Immature natural killer cell (primary cell): ENCODE data around the gene ITGA1. TPM values are rescaled to one million over a fixed set of nuclear protein-coding genes. Genes with fewer than 3 reads are reported as not detected.

Experiments
- DNase-seq, 3 donors: peaks; one replicate each; pipeline ENCODE4 v3.0.0; 2022; ENCODE audit warnings: mixed read lengths in 1 of 3
- H3K27ac Mint-ChIP-seq, 6 donors: one replicate each; pipeline ENCODE4 v1.8.0; 2020; ENCODE audit warnings: mixed read lengths in 6 of 6, mild to moderate bottlenecking in 5 of 6, inconsistent platforms in 4 of 6, moderate library complexity in 3 of 6
- H3K27me3 Mint-ChIP-seq, 3 donors: one replicate each; pipeline ENCODE4 v1.8.0; 2020 to 2021; ENCODE audit warnings: low read depth in 3 of 3, mild to moderate bottlenecking in 3 of 3, mixed read lengths in 3 of 3, moderate library complexity in 3 of 3, inconsistent platforms in 1 of 3
- H3K36me3 Mint-ChIP-seq, 3 donors: one replicate each; pipeline ENCODE4 v1.8.0; 2020; ENCODE audit warnings: mixed read lengths in 3 of 3, inconsistent platforms in 2 of 3, mild to moderate bottlenecking in 2 of 3
- H3K4me1 Mint-ChIP-seq, 2 donors: one replicate each; pipeline ENCODE4 v1.8.0; 2020; ENCODE audit warnings: inconsistent platforms in 2 of 2, mild to moderate bottlenecking in 2 of 2, mixed read lengths in 2 of 2, moderate library complexity in 1 of 2
- H3K4me3 Mint-ChIP-seq, 5 donors: one replicate each; pipeline ENCODE4 v1.8.0; 2020; ENCODE audit warnings: mild to moderate bottlenecking in 5 of 5, mixed read lengths in 5 of 5, inconsistent platforms in 3 of 5, moderate library complexity in 3 of 5
- H3K9me3 Mint-ChIP-seq, 6 donors: one replicate each; pipeline ENCODE4 v1.8.0; 2020; ENCODE audit warnings: mild to moderate bottlenecking in 6 of 6, mixed read lengths in 6 of 6, inconsistent platforms in 4 of 6, moderate library complexity in 3 of 6
- polyA plus RNA-seq, 3 donors: library from polyadenylated mRNA; unstranded; fragments of 300-500 nt; fragmentation: Illumina TruSeq; gene quantifications; one replicate each; pipeline ENCODE4 v1.2.3, GENCODE V29; 2021

ITGA1 gene
- polyA plus RNA-seq, 3 donors from 2014 or later = 7.3 TPM; not detected in 2

DNA sequence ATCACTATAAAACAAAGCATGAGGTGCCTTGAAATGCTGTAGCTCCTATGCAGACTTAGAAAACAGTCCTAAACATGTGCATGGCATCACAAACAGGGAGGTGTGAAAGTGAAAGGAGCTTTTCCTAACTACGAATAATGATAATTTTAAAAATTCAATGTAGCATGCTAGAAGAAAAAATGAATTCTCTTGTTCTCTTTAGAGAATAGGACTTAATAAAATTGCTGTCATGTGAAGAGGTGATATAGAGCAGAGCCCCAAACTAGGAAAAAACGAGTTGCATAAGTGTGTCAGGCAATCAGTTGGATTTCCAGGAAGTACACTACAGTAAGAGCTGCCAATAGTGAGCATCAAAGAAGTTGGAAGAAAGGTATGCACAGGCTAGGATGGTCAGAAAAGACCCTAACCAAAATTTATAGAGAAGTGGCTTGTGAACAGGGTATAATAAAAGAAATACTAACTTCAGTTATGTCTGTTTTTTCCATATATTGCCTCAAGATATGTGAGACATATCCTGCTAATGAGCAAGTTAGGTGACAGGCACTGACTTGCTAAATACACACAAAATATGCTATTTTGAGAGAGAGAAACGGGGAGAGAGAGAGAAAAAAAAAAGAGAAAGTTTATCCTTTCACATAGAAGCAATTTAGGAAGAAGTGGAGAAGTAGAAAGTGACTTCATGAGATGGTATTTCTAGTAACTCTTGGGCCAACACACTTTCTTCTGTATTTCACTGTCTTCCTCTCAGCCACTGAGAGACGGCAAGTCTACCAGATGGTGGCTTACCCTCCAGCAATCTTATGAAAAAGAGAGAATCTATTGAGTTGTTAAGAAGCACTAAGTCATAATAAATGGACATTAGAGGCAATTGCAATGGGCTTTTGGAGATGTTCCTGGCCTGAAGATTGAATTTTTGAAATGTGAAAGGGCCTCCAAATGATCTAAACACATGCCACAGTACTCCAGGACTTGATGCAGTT is 219.5 kb downstream of the ITGA1 start:
- no peaks in the 10 kb centered on the region for H3K36me3 Mint-ChIP-seq
- H3K9me3 Mint-ChIP-seq = no peaks in the 10 kb centered on the region
- H3K4me3 Mint-ChIP-seq = peak overlapping the region in 1 of 5 donors; percentile 7
- H3K27ac Mint-ChIP-seq = no peak overlapping the region
- DNase-seq = no peak
- peaks cover 0 to 7% of the 10 kb centered on the region in 2 donors for H3K4me1 Mint-ChIP-seq
- peaks cover 0 to 2% (median 0%) of the 10 kb centered on the region in 3 donors for H3K27me3 Mint-ChIP-seq

GRCh38 chr5:53008751-53009150 is 221.0 kb downstream of the ITGA1 start:
- Mint-ChIP-seq H3K4me3 (no peak overlapping the region), H3K9me3 (no peaks in the 10 kb centered on the region), H3K36me3 (no peaks in the 10 kb centered on the region), H3K4me1 (peaks cover 0 to 7% of the 10 kb centered on the region in 2 donors), H3K27ac (no peak overlapping the region), H3K27me3 (peaks cover 0 to 2% (median 0%) of the 10 kb centered on the region in 3 donors)
- no peak for DNase-seq

Other genes starting within 250 kb of the ITGA1 start
- 10 to 100 TPM in 1 of 3 donors, 1 to 10 TPM in 2; 1.3 to 10.5 (median 2.3) TPM for gene PELO, start within 50 bp of the ITGA1 start, polyA plus RNA-seq
- gene ITGA2, start 201.4 kb downstream of the ITGA1 start, polyA plus RNA-seq = not detected